Measurements from ENCODE around the gene HLCS.
"Not testable (repeated sequence)": the region's sequence is repeated elsewhere in the genome, so short reads cannot be mapped to it uniquely, and the experiment has no call there.

The HLCS gene

DNA sequence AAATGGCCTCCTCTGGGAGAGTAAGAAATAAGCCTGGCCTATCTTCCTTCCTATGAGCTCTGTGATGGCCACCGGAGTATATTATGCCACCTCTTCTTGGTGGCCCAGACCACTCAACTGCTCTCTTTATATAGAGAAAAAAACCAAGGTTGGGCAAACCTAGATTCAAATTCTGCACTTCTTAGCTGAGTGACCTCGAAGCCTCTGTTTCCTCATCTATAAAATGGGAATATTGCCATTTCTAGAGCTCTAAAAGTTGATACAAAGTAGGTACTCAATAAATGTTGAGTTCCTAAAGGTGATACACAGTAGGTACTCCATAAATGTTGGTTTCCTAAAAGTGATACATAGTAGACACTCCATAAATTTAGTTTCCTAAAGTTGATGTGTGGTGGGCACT is 120.7 kb downstream of the HLCS start:
- no peak for DNase-seq

GRCh38 chr21:36845070-36845469 is 121.4 kb downstream of the HLCS start:
- DNase-seq = no peak

GRCh38 chr21:36841866-36842265 is 124.6 kb downstream of the HLCS start:
- no peak for DNase-seq

- DNase-seq = no peak
These were observed 126.7 kb downstream of the HLCS start for GRCh38 chr21:36839735-36840134.

DNA sequence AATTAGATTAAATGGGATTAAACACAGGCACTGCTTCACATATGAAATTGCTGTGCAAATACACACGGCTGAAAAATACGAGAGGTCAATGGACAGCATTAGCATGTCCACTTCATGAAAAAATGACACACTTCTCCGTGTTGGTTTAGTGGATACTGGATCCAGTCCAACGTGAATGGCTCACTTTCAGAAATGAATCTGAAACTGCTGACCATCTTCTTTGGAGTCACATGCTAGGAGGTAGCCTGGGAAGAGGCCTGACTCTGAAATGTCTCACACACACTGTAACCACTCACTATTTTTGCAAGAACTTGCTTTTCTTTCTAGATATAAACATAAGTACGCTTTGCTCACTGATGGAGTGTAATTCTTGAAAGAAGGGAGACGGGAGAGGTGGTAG is 127.3 kb downstream of the HLCS start:
- DNase-seq = no peak

DNA sequence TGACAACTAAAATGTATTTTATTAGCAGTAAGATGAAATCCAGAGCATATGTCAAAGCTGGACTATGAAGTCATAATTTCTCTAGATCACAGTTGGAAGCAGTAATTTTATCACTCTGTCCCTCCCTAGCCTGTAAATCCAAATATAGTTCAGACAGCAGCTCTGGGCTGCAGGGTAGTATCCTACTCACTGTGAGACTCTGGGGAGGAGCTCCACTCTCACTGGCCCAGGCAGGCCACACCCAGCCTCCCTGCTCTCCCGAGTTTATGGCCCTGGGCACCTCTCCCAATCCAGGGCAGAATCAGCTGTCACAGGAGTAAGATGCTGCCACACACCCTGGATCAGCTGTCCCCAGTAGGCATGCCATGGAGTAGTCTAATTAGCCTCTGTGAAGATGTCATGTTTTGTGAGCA is 131.1 kb downstream of the HLCS start:
- DNase-seq = no peak

DNA sequence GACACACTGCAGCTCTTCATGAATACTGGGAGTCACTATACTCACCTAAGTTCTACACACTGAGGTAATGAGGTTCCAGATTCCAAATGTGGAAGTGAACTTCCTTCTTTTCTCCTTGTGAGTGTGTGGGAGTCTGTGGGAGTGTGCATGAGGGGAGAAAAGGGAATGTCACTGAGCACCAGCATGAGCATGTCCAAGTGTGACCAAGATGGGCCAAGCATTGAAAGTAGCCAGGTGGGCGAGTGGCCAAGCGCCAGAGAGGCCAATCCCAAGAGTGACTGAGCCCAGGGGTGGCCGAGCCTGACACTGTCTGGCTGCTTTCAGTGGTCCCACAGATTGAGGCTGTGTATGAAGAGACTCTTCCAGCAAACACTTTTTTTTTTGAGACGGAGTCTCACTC is 132.3 kb downstream of the HLCS start:
- DNase-seq = no peak

DNA sequence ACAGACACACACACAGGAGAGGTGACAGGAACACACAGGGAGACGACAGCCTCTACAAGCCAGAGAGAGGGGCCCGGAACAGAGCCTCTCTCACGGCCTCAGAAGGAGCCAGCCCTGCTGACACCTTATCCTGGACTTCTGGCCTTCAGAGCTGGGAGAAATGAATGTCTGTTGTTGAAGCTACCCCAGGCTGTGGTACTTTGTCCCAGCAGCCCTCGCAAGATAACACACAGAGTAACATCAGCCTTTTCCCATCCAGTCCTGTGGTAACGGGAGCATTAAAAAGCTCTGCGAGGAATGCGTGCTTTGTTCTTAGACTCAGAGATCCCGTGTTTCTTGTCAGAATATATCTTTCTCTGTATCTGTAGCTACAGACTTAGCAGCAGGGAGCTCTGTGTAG is 136.4 kb downstream of the HLCS start:
- no peak for DNase-seq

DNA sequence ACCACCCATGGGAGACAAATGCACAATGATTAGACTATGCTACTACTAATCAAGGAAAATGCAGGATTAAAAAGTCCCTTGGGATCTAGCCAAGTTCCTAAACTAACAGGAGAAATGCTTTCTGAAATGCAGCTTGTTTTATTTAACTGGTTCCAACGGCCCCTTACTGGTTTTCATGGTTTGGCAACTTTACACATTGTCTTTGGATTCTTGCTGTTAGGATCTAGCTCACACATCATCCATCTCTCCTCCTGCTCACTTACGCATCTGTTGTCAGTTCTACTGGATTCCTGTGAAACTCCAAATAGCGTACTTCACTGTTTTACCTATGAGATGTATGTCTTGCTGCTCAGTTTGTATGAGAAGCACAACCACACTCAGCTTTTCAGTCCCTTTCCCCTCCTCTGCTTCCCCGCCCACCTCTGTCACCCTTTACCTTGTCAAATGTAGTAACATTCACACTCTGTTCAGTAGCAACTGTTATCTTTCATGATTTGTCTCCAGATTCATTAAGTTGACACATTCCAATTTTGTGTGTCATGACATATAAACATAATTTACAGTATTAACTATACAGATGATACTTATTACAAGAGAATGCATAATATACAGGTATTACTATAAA is 137.5 kb downstream of the HLCS start:
- no peak for DNase-seq

DNA sequence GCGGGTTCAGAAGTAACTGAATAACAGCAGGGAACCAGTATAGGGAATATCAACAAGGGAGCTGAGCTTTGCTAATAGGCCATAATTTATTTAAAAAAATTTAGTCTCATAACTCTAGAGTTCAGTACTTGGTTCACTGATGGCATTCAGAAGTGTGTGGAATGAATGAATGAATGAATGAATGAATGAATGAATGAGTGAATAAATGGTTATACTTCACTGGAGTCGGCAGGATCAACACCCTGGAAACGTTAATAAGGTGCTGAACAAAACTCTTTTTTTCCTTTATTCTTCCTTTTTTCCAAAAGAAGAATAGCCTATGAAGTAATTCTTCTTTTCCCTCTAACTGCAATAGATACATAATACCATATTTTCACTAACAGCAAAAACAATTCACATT is 138.3 kb downstream of the HLCS start:
- DNase-seq = no peak

- no peak for DNase-seq
These were observed 140.8 kb downstream of the HLCS start for GRCh38 chr21:36825658-36826057.

GRCh38 chr21:36821032-36821299 is 145.5 kb downstream of the HLCS start:
- DNase-seq = no peak

DNA sequence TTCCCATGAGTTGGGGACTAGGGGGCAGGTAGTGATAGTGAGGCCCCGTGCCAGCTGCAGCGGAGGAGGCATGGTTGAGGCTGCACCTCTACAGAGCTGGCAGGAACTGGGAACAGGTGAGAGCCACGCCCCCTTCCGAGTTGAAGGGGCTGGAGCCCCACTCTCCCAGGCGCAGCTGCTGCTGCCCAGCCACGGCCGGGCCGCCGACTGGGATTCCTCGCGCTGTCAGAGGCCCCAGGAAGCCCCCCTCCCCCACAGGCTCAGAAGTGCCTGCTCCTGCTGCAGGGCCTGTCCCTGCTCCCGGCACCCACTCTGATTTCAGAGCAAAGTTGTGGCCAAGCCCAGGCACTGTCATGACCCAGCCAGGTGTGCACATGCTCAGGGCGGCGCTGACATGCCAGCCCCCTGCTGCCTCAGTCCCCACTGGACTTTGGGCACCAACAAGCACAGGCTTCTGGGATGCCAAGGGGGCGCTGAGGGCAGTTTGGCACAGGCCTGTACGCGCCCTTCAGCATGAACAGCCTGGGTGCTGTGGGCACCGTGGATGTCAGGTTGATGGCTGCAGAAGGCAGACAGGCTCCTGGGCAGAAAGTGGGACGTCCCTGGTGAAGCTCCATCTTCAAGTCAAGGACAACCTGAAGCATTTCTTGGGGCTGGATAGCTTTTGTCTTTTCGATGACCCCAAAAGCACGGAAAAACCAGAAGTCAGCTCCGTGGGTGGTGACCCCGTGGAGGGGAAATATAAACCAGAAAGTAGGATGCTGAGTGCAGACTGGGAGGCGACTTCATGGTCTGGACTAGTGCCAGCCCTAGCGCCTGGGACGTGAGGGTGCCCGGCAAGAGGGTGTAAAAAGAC is 146.1 kb downstream of the HLCS start:
- DNase-seq = no peak

DNA sequence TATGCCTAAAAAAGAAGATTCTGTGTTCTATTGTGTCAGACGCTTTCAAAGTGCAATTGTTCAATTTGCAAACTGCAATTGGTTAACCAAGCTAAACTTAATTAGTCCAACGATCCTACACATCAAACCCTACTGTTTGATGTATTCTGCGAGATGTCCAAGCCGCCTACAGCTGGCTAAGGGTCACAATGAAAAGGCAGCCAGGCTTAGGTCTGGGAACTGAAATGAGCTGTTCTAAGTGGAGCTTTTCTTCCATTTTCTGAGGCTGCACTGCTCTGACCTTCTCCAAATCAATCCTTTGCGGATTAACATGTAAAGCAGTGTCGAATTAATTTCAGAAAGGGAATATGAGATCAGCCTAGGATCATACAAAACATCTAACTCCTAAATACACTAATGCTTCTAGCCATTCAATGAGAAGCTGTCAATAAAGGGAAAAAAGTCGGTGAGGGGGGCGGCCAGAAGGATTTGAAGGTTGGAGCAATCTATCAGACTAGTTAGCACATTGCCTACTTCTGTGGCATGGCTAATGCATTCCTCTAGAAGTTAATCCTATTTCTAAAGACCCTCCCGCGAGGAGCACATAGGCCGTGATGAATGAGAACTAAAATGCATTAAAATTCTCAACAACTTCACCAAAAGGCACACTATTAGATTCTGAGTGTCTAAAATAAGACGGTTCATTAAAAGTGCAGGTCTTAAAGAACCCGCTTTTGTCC is 148.6 kb downstream of the HLCS start:
- DNase-seq = no peak

DNA sequence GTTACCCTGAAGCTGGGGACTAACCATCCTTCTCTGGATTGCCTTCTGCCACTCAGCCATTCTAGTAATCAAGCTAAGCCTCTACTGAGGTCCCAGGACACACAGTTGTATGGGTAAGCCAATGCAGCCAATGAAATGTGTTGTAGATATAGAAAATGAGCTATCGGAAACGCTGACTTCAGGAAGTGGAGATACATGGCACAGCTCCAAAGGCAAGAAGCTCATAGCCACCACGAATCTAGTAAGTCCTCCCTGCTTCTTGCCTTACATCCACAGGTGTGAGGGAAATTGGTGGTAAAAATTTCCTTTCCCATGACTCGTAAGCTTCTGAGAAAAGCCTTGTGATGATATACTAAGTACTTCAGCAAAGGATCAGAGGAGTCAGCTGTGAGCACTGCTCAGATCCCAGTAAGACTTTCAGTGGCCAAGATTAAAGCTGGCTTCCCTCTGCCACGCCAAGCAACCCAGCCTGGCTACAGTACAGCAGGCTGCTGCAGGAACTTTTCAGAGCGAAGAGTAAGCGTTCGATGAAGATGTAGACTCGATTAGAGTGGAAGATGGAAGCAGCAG is 149.8 kb downstream of the HLCS start:
- DNase-seq = no peak

- DNase-seq = not testable (repeated sequence)
These were observed 150.4 kb downstream of the HLCS start for GRCh38 chr21:36816026-36816425.

GRCh38 chr21:36815284-36815683 is 151.2 kb downstream of the HLCS start:
- no peak for DNase-seq

GRCh38 chr21:36813052-36813451 is 153.4 kb downstream of the HLCS start:
- DNase-seq = no peak

- DNase-seq = no peak
These were observed 154.7 kb downstream of the HLCS start for GRCh38 chr21:36811762-36812161.

DNA sequence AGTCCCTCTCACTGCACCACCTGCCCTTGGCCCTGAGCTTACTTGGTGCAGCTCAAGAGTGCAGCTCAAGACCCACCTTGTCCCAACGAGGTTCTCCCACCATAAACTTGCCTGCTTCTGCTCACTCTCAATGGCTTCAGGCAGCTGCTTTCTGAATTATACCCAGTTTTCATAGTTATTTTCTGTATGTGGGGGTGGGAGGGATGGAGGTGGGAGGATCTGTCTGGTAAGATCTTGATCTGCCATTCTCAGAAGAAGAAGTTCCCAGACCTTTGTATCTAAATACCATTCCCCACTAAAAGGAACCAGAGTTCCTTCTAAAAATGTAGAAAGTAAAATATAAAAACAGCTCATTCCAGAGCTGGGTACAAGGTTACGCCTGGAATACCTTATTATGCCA is 156.0 kb downstream of the HLCS start:
- no peak for DNase-seq

DNA sequence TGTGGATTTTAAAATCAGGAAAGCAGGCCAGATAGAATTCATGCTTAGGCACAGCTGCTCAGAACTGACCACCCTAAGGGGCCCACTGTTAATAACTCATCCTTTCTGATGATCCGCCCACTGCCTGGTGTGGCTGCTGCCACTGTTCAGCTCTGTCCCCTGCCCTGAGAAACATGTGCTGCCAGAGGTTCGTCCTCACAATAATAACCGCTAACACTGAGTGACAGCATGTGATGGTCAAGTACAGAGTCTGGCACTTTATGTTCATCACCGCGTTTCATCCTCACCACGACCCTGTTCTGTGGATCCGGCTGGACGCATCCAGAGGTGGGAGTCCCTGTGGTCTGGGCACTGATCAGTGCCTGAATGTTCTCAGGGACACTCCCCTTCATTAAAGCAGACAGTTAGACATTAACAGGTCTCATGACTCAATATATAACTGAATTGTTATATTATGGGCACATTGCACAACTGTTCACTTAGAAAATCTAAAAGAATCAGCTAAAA is 159.0 kb downstream of the HLCS start:
- no peak for DNase-seq

- no peak for DNase-seq
These were observed 160.4 kb downstream of the HLCS start for GRCh38 chr21:36806103-36806502.

DNA sequence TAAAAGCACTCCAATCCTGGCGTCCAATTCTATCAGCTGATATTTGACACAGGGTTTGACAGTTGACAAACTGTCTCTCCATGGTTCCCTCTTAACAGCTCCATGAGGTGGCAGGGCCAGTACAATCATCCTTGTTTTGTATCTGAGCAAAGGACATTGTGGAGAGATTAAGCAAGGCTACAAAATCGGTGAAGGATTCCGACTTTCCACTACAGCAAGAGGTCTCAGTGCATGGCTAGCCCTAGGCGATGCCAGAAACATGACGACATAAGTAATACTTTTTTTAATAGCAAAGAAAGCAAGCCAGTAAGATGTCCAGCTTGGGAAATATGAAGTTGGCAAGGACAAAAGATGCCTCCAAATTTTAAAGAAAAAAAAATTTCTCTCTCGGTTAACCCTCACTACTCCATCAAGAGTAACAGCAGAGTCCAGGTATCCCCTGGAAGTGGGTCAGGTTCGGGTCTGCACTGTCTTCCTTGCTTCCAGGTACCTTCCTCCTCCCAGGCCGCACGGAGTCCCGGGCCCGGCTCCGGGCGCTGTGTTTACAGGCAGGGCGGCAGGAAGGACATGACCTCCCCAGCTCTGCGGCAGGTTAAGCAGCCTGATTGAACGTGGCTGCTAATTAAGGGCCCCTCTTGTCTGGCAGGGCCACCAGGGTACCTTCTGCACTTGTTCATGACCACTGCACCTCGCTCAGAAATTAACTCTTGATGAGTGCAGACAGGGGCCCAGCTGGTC is 161.4 kb downstream of the HLCS start:
- no peak for DNase-seq
